Gastroesophageal sphincter (tissue), 3 donors: ENCODE data around the gene MBOAT7.

ENCODE experiments used
- EP300 ChIP-seq: sonication (generic); formaldehyde crosslinking; IDR thresholded peaks from one replicate; pipeline ENCODE4 v1.6.1; 2017; ENCODE audit warnings: antibody characterized with exemption, mild to moderate bottlenecking
- POLR2A ChIP-seq, 2 donors: fragments of 450-650 bp; IDR thresholded peaks; one replicate each; pipeline ENCODE4 v1.6.1; 2017; ENCODE audit warnings: antibody characterized with exemption in 2 of 2, mild to moderate bottlenecking in 2 of 2, moderate library complexity in 1 of 2
- TF ChIP-seq, protein P1 (sequence below), 4 experiments: fragments of 200-600 bp in 2 of 4; fragments of 450-650 bp in 2 of 4; sonication (generic) in 1 of 4; IDR thresholded peaks; one replicate each; pipeline ENCODE4 v1.5.1; 2017 to 2019; ENCODE audit warnings: antibody characterized with exemption in 4 of 4, mild to moderate bottlenecking in 2 of 4, moderate library complexity in 2 of 4

DNA sequence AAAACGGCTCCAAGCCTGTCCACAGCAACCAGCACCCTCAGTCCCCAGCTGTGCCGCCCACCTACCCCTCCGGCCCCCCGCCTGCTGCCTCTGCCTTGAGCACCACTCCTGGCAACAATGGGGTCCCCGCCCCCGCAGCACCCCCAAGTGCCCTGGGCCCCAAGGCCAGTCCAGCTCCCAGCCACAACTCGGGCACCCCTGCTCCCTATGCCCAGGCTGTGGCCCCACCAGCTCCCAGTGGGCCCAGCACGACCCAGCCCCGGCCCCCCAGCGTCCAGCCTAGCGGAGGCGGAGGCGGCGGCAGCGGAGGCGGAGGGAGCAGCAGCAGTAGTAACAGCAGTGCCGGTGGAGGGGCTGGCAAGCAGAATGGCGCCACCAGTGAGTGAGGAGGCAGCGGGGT lies 41.2 kb downstream of the MBOAT7 start:
- TF ChIP-seq POLR2A (IDR thresholded peaks at IDR 0.05): no peak
- TF ChIP-seq, protein P1, sequence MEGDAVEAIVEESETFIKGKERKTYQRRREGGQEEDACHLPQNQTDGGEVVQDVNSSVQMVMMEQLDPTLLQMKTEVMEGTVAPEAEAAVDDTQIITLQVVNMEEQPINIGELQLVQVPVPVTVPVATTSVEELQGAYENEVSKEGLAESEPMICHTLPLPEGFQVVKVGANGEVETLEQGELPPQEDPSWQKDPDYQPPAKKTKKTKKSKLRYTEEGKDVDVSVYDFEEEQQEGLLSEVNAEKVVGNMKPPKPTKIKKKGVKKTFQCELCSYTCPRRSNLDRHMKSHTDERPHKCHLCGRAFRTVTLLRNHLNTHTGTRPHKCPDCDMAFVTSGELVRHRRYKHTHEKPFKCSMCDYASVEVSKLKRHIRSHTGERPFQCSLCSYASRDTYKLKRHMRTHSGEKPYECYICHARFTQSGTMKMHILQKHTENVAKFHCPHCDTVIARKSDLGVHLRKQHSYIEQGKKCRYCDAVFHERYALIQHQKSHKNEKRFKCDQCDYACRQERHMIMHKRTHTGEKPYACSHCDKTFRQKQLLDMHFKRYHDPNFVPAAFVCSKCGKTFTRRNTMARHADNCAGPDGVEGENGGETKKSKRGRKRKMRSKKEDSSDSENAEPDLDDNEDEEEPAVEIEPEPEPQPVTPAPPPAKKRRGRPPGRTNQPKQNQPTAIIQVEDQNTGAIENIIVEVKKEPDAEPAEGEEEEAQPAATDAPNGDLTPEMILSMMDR (IDR thresholded peaks at IDR 0.05): no peak
- TF ChIP-seq EP300: no peak
